Effector memory CD4-positive, alpha-beta T cell (primary cell): Measurements from ENCODE around the gene GDA.

ENCODE experiments used
- DNase-seq, 3 donors: peaks; one replicate each; pipeline ENCODE4 v3.0.0-alpha.2; 2020
- H3K27ac ChIP-seq: 2 replicates; pipeline ENCODE4 v1.7.0; 2013; ENCODE audit warnings: mild to moderate bottlenecking, low read length, moderate library complexity; ENCODE audit not compliant: insufficient read depth, poor library complexity, severe bottlenecking
- H3K27me3 ChIP-seq: replicated peaks from 2 replicates; pipeline ENCODE4 v1.7.0; 2013; ENCODE audit warnings: mild to moderate bottlenecking, low read length; ENCODE audit not compliant: insufficient read depth, control insufficient read depth, poor library complexity, severe bottlenecking
- H3K36me3 ChIP-seq: 2 replicates; pipeline ENCODE4 v1.7.0; 2013; ENCODE audit warnings: mild to moderate bottlenecking, low read length, moderate library complexity; ENCODE audit not compliant: control insufficient read depth, insufficient read depth
- H3K4me1 ChIP-seq: 2 replicates; pipeline ENCODE4 v1.7.0; 2013; ENCODE audit warnings: low read length, mild to moderate bottlenecking; ENCODE audit not compliant: control insufficient read depth, insufficient read depth, poor library complexity, severe bottlenecking
- H3K4me3 ChIP-seq: 2 replicates; pipeline ENCODE4 v1.7.0; 2013; ENCODE audit warnings: low read length, low read depth, mild to moderate bottlenecking; ENCODE audit not compliant: insufficient read depth, poor library complexity, severe bottlenecking
- H3K9me3 ChIP-seq: 2 replicates; pipeline ENCODE4 v1.7.0; 2013; ENCODE audit warnings: mild to moderate bottlenecking, low read length, moderate library complexity; ENCODE audit not compliant: control insufficient read depth

Gene GDA

GRCh38 chr9:72132052-72132451 lies 17.2 kb upstream of the GDA start:
- no peaks in the 10 kb centered on the region for H3K36me3 ChIP-seq
- H3K4me3 ChIP-seq: no peak overlapping the region
- no peaks in the 10 kb centered on the region for H3K4me1 ChIP-seq
- no peaks in the 10 kb centered on the region for H3K27me3 ChIP-seq
- H3K9me3 ChIP-seq: no peaks in the 10 kb centered on the region
- H3K27ac ChIP-seq: no peak overlapping the region
- DNase-seq: no peak

- Histone ChIP-seq H3K27ac (no peak overlapping the region), H3K4me3 (no peak overlapping the region)
Measured at GRCh38 chr9:72133365-72134035, 15.7 kb upstream of the GDA start.

GRCh38 chr9:72134801-72135200 lies 14.4 kb upstream of the GDA start:
- Histone ChIP-seq H3K27ac (no peak overlapping the region), H3K4me1 (no peaks in the 10 kb centered on the region), H3K27me3 (no peaks in the 10 kb centered on the region), H3K4me3 (no peak overlapping the region), H3K9me3 (no peaks in the 10 kb centered on the region), H3K36me3 (no peaks in the 10 kb centered on the region)
- DNase-seq: no peak

More at GRCh38 chr9:72133365-72134035, 15.7 kb upstream of the GDA start:
- DNase-seq: no peak
- Histone ChIP-seq H3K27me3 (no peaks in the 10 kb centered on the region), H3K36me3 (no peaks in the 10 kb centered on the region), H3K4me1 (no peaks in the 10 kb centered on the region), H3K9me3 (no peaks in the 10 kb centered on the region)

GRCh38 chr9:72137697-72138365 lies 11.4 kb upstream of the GDA start:
- no peak overlapping the region for H3K27ac ChIP-seq
- no peak overlapping the region for H3K4me3 ChIP-seq
- no peaks in the 10 kb centered on the region for H3K4me1 ChIP-seq
- no peak for DNase-seq
- H3K27me3 ChIP-seq: no peaks in the 10 kb centered on the region
- H3K9me3 ChIP-seq: no peaks in the 10 kb centered on the region
- no peaks in the 10 kb centered on the region for H3K36me3 ChIP-seq

- H3K36me3 ChIP-seq: no peaks in the 10 kb centered on the region
- DNase-seq: no peak
Measured at GRCh38 chr9:72139226-72139625, 10.0 kb upstream of the GDA start.

GRCh38 chr9:72140586-72140985 lies 8.7 kb upstream of the GDA start:
- Histone ChIP-seq H3K27ac (no peak overlapping the region), H3K4me3 (no peak overlapping the region), H3K36me3 (no peaks in the 10 kb centered on the region), H3K27me3 (no peaks in the 10 kb centered on the region), H3K4me1 (no peaks in the 10 kb centered on the region), H3K9me3 (no peaks in the 10 kb centered on the region)
- DNase-seq: no peak

More at GRCh38 chr9:72139226-72139625, 10.0 kb upstream of the GDA start:
- H3K4me3 ChIP-seq: no peak overlapping the region
- H3K4me1 ChIP-seq: no peaks in the 10 kb centered on the region
- H3K27ac ChIP-seq: no peak overlapping the region
- H3K9me3 ChIP-seq: no peaks in the 10 kb centered on the region
- no peaks in the 10 kb centered on the region for H3K27me3 ChIP-seq

GRCh38 chr9:72141484-72141883 lies 7.8 kb upstream of the GDA start:
- no peaks in the 10 kb centered on the region for H3K4me1 ChIP-seq
- DNase-seq: no peak
- no peak overlapping the region for H3K27ac ChIP-seq
- H3K4me3 ChIP-seq: no peak overlapping the region
- no peaks in the 10 kb centered on the region for H3K9me3 ChIP-seq
- H3K27me3 ChIP-seq: no peaks in the 10 kb centered on the region
- H3K36me3 ChIP-seq: no peaks in the 10 kb centered on the region

GRCh38 chr9:72144756-72145492 lies 4.3 kb upstream of the GDA start:
- no peaks in the 10 kb centered on the region for H3K27me3 ChIP-seq
- H3K27ac ChIP-seq: no peak overlapping the region

GRCh38 chr9:72145733-72146505 lies 3.3 kb upstream of the GDA start:
- Histone ChIP-seq H3K4me1 (no peaks in the 10 kb centered on the region), H3K27me3 (no peaks in the 10 kb centered on the region), H3K36me3 (no peaks in the 10 kb centered on the region), H3K27ac (no peak overlapping the region), H3K9me3 (no peaks in the 10 kb centered on the region), H3K4me3 (no peak overlapping the region)
- DNase-seq: no peak

More at GRCh38 chr9:72144756-72145492, 4.3 kb upstream of the GDA start:
- no peak for DNase-seq
- Histone ChIP-seq H3K36me3 (no peaks in the 10 kb centered on the region), H3K9me3 (no peaks in the 10 kb centered on the region), H3K4me1 (no peaks in the 10 kb centered on the region), H3K4me3 (no peak overlapping the region)
